Nephron (organoid): ENCODE results near the gene MCL1.
A peak's percentile ranks its signal among the peaks of the same experiment; 100 is the strongest.

Experiments used
- H3K27ac Mint-ChIP-seq, 3 experiments: 2 replicates each; pipeline ENCODE4 v1.8.0; 2020; ENCODE audit warnings: mixed read lengths in 3 of 3, mild to moderate bottlenecking in 2 of 3, moderate library complexity in 1 of 3
- H3K27me3 Mint-ChIP-seq: 2 replicates; pipeline ENCODE4 v1.8.0; 2021; ENCODE audit warnings: low read depth, mild to moderate bottlenecking, moderate library complexity, mixed read lengths
- H3K36me3 Mint-ChIP-seq: 2 replicates; pipeline ENCODE4 v1.8.0; 2020; ENCODE audit warnings: low read depth, mixed read lengths
- H3K4me1 Mint-ChIP-seq: 2 replicates; pipeline ENCODE4 v1.8.0; 2020; ENCODE audit warnings: mixed read lengths
- H3K4me3 Mint-ChIP-seq, 3 experiments: 2 replicates each; pipeline ENCODE4 v1.8.0; 2020; ENCODE audit warnings: mild to moderate bottlenecking in 3 of 3, mixed read lengths in 3 of 3, moderate library complexity in 2 of 3
- H3K9me3 Mint-ChIP-seq: 2 replicates; pipeline ENCODE4 v1.8.0; 2020; ENCODE audit warnings: mixed read lengths
- TF ChIP-seq, protein P1 (sequence below), 3 experiments: fragments of 200-600 bp; sonication (generic); IDR thresholded peaks; one replicate each; pipeline ENCODE4 v1.5.0; 2021; ENCODE audit warnings: antibody characterized with exemption in 3 of 3; ENCODE audit not compliant: unreplicated experiment in 3 of 3

The MCL1 gene

GRCh38 chr1:150560576-150561253, 18.7 kb downstream of the MCL1 start:
- Mint-ChIP-seq H3K36me3 (no peaks in the 10 kb centered on the region), H3K27ac (peak overlapping the region; percentile 100), H3K4me1 (peaks cover 52% of the 10 kb centered on the region), H3K4me3 (peak overlapping the region; percentile 86 to 88 (median 88)), H3K27me3 (no peaks in the 10 kb centered on the region), H3K9me3 (no peaks in the 10 kb centered on the region)
- TF ChIP-seq, protein P1, sequence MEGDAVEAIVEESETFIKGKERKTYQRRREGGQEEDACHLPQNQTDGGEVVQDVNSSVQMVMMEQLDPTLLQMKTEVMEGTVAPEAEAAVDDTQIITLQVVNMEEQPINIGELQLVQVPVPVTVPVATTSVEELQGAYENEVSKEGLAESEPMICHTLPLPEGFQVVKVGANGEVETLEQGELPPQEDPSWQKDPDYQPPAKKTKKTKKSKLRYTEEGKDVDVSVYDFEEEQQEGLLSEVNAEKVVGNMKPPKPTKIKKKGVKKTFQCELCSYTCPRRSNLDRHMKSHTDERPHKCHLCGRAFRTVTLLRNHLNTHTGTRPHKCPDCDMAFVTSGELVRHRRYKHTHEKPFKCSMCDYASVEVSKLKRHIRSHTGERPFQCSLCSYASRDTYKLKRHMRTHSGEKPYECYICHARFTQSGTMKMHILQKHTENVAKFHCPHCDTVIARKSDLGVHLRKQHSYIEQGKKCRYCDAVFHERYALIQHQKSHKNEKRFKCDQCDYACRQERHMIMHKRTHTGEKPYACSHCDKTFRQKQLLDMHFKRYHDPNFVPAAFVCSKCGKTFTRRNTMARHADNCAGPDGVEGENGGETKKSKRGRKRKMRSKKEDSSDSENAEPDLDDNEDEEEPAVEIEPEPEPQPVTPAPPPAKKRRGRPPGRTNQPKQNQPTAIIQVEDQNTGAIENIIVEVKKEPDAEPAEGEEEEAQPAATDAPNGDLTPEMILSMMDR (IDR thresholded peaks at IDR 0.05; ENCODE audit: unreplicated experiment in 3 of 3), result peak; percentile 71 to 76 (median 75)

- H3K4me3 Mint-ChIP-seq, result peak overlapping the region; percentile 31 to 53 (median 49)
- H3K36me3 Mint-ChIP-seq, result no peaks in the 10 kb centered on the region
- no peaks in the 10 kb centered on the region for H3K27me3 Mint-ChIP-seq
- H3K9me3 Mint-ChIP-seq, result no peaks in the 10 kb centered on the region
- peak overlapping the region; percentile 100 for H3K27ac Mint-ChIP-seq
- peaks cover 53% of the 10 kb centered on the region for H3K4me1 Mint-ChIP-seq
- TF ChIP-seq, protein P1 (IDR thresholded peaks at IDR 0.05; ENCODE audit: unreplicated experiment in 3 of 3), result peak; percentile 81 to 88 (median 84)
Observed at GRCh38 chr1:150560011-150560438, 19.4 kb downstream of the MCL1 start.

DNA sequence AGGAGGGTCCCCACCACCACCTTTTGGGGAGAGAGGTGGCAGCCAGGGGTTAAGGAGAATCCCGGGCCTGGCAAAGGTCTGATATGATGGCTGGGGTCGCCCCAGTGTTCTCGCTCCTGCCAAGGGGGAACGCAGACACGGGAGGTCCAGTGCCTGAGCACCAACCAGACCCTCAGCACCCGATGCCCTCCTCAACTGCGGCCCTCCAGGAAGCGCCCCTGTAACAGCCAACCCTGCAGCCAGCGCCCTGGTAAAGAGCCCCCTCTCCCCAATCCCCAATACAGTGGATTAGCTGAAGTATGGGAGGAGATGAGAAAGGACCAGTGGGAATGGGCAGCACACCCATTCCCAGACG, 19.8 kb downstream of the MCL1 start:
- Mint-ChIP-seq H3K27me3 (no peaks in the 10 kb centered on the region), H3K4me1 (peaks cover 49% of the 10 kb centered on the region)

DNA sequence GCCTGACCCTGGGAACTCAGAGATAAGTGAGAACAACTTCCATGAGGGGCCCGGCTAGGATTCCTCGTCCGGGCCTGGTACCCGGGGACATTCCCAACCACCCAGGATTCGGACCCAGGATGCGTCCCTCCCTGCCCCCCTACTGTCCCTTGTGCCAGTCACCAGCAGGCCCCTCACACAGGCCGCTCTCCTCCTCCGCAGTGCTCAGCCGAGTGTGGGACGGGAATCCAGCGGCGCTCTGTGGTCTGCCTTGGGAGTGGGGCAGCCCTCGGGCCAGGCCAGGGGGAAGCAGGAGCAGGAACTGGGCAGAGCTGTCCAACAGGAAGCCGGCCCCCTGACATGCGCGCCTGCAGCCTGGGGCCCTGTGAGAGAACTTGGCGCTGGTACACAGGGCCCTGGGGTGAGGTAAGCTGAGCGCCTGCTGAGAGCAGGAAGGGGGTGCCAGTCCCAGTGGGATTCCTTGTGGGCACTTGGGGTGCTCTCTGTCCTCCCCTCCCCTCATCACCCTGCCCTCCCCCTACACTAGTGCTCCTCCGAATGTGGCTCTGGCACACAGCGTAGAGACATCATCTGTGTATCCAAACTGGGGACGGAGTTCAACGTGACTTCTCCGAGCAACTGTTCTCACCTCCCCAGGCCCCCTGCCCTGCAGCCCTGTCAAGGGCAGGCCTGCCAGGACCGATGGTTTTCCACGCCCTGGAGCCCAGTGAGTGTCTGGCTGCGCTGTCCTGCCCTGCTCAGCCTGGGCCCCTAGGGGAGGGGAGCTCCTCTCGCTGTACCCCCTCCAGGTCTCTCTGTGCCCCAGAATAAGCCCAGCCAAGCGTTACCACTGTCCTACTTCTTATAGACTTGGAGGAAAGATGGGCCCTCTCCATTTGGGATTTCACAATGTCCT, 20.4 kb downstream of the MCL1 start:
- Mint-ChIP-seq H3K27me3 (no peaks in the 10 kb centered on the region), H3K9me3 (no peaks in the 10 kb centered on the region), H3K27ac (peak overlapping the region in 2 of 3 experiments; percentile 16 to 40), H3K4me1 (peaks cover 46% of the 10 kb centered on the region), H3K36me3 (no peaks in the 10 kb centered on the region), H3K4me3 (no peak overlapping the region)
- TF ChIP-seq, protein P1 (IDR thresholded peaks at IDR 0.05; ENCODE audit: unreplicated experiment in 3 of 3), result no peak

More for the DNA sequence above, 19.8 kb downstream of the MCL1 start:
- H3K9me3 Mint-ChIP-seq, result no peaks in the 10 kb centered on the region
- H3K36me3 Mint-ChIP-seq, result no peaks in the 10 kb centered on the region
- H3K27ac Mint-ChIP-seq, result peak overlapping the region; percentile 100
- H3K4me3 Mint-ChIP-seq, result peak overlapping the region; percentile 31 to 53 (median 49)
- TF ChIP-seq, protein P1 (IDR thresholded peaks at IDR 0.05; ENCODE audit: unreplicated experiment in 3 of 3), result no peak

DNA sequence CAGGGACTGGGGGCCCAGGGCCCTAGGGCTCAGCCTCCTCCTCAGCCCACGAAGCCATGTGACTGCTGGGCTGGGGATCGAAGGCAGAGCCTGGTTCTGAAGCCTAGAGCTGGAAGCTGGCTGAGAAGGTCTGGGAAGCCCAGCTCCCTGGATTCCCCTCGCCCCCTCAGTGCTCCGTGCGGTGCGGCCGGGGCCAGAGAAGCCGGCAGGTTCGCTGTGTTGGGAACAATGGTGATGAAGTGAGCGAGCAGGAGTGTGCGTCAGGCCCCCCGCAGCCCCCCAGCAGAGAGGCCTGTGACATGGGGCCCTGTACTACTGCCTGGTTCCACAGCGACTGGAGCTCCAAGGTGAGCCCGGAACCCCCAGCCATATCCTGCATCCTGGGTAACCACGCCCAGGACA, 21.1 kb downstream of the MCL1 start:
- Mint-ChIP-seq H3K27ac (peak overlapping the region in 2 of 3 experiments; percentile 16 to 40), H3K9me3 (no peaks in the 10 kb centered on the region), H3K4me3 (no peak overlapping the region), H3K36me3 (no peaks in the 10 kb centered on the region), H3K27me3 (no peaks in the 10 kb centered on the region), H3K4me1 (peaks cover 39% of the 10 kb centered on the region)
- TF ChIP-seq, protein P1 (IDR thresholded peaks at IDR 0.05; ENCODE audit: unreplicated experiment in 3 of 3), result no peak
